Measurements from ENCODE around the gene MTR. TPM values are rescaled to one million over a fixed set of nuclear protein-coding genes. Genes with fewer than 3 reads are reported as not detected.
A peak's percentile ranks its signal among the peaks of the same experiment; 100 is the strongest.

Gene MTR
- total RNA-seq, 1 experiment from 2014 or later = 54.6 TPM

GRCh38 chr1:236860674-236861073 is 65.6 kb downstream of the MTR start:
- CTCF ChIA-PET = interaction anchor here (1.4 to 3.0 kb wide), 2 partner anchors 9 to 101 kb away, joined by 4 to 23 read pairs; no protein-coding TSS in a partner anchor
- Mint-ChIP-seq H3K36me3 (ENCODE audit: insufficient read depth, unreplicated experiment) (peaks cover 94% of the 10 kb centered on the region), H3K4me3 (ENCODE audit: unreplicated experiment) (no peak overlapping the region), H3K27ac (ENCODE audit: low read depth, unreplicated experiment) (no peak overlapping the region), H3K4me1 (ENCODE audit: insufficient read depth, unreplicated experiment) (peaks cover 5% of the 10 kb centered on the region), H3K9me3 (ENCODE audit: unreplicated experiment) (no peaks in the 10 kb centered on the region), H3K27me3 (ENCODE audit: insufficient read depth, unreplicated experiment) (no peaks in the 10 kb centered on the region)
- no TSS peak for BruUV-seq (replicated peaks)
- no peak for TF ChIP-seq CTCF (IDR thresholded peaks at IDR 0.05; ENCODE audit: unreplicated experiment)
- intact Hi-C loops (cut with micrococcal nuclease) = no loop called here
- DNase-seq (ENCODE audit: unreplicated experiment) = no peak
- POLR2A ChIA-PET = interaction anchor here (0.5 to 0.6 kb wide), 2 partner anchors 15 to 256 kb away, joined by 3 read pairs; partner anchors contain the start of gene HEATR1

DNA sequence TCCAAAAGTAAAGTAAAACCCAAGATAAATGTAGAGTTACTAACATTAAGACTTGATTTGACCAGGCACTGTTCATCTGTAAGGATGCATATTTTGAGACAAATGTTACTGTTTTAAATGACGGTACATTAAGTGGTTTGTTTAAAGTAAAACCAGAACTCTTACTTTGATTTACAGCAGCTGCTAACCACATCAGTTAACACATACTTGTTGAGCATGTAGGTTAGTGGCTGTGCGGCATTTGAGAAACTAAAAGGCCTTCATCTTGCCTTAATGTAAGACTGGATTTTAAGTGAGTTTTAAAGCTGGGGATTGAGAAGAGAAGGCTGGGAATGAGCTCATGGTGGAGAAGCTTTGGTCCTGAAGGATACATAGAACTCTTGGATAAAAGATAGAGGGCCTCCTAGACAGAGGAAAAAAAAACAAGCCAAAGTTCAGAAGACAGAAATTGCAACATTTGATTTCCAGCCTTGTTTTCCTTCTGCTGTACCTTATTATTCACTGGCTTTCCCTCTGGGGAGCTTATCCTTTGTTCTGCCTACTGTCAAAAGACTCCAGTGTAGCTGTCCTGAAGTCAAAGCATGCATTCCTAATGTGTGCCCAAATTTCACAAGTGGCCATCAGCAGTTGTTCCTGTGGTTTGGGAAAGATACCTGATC is 66.6 kb downstream of the MTR start:
- Mint-ChIP-seq H3K27me3 (ENCODE audit: insufficient read depth, unreplicated experiment) (no peaks in the 10 kb centered on the region), H3K4me1 (ENCODE audit: insufficient read depth, unreplicated experiment) (peaks cover 5% of the 10 kb centered on the region), H3K9me3 (ENCODE audit: unreplicated experiment) (no peaks in the 10 kb centered on the region), H3K36me3 (ENCODE audit: insufficient read depth, unreplicated experiment) (peaks cover 94% of the 10 kb centered on the region), H3K4me3 (ENCODE audit: unreplicated experiment) (no peak overlapping the region), H3K27ac (ENCODE audit: low read depth, unreplicated experiment) (peak overlapping the region; percentile 24)
- TF ChIP-seq CTCF (IDR thresholded peaks at IDR 0.05; ENCODE audit: unreplicated experiment) = no peak
- DNase-seq (ENCODE audit: unreplicated experiment) = no peak
- no TSS peak for BruUV-seq (replicated peaks)
- POLR2A ChIA-PET = interaction anchor here (0.6 kb wide), 2 partner anchors 32 to 49 kb away, joined by 3 to 4 read pairs; no protein-coding TSS in a partner anchor
- CTCF ChIA-PET = interaction anchor here (0.6 to 2.1 kb wide), 13 partner anchors 8 to 757 kb away, joined by 3 to 10 read pairs (median 3); no protein-coding TSS in a partner anchor
- intact Hi-C loops (cut with micrococcal nuclease) = no loop called here

DNA sequence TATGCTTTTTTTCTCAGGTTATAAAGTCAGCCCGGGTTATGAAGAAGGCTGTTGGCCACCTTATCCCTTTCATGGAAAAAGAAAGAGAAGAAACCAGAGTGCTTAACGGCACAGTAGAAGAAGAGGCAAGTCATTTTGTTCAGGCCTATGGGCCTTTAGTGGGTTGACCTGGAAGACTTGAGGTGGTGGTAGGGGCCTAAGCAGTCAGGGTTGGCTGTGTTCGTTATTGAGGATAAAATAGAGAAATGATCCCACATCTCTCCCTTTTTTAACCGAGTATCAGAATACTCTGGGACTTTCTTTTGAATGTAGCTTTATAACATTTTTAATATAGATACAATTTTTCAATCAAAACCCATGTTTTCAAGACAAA is 67.1 kb downstream of the MTR start:
- TF ChIP-seq CTCF (IDR thresholded peaks at IDR 0.05; ENCODE audit: unreplicated experiment) = no peak
- peaks cover 94% of the 10 kb centered on the region for H3K36me3 Mint-ChIP-seq (ENCODE audit: insufficient read depth, unreplicated experiment)
- intact Hi-C loops (cut with micrococcal nuclease) = no loop called here
- ChIA-PET CTCF (interaction anchor here (0.5 to 2.4 kb wide), 16 partner anchors 9 to 948 kb away, joined by 3 to 10 read pairs (median 3); no protein-coding TSS in a partner anchor), POLR2A (interaction anchor here (0.6 kb wide), 2 partner anchors 33 to 50 kb away, joined by 3 to 4 read pairs; no protein-coding TSS in a partner anchor)
- peaks cover 5% of the 10 kb centered on the region for H3K4me1 Mint-ChIP-seq (ENCODE audit: insufficient read depth, unreplicated experiment)
- no peaks in the 10 kb centered on the region for H3K27me3 Mint-ChIP-seq (ENCODE audit: insufficient read depth, unreplicated experiment)
- no peak for DNase-seq (ENCODE audit: unreplicated experiment)
- no TSS peak for BruUV-seq (replicated peaks)
- no peaks in the 10 kb centered on the region for H3K9me3 Mint-ChIP-seq (ENCODE audit: unreplicated experiment)
- H3K4me3 Mint-ChIP-seq (ENCODE audit: unreplicated experiment) = no peak overlapping the region
- H3K27ac Mint-ChIP-seq (ENCODE audit: low read depth, unreplicated experiment) = peak overlapping the region; percentile 24

GRCh38 chr1:236862615-236863211 is 67.6 kb downstream of the MTR start:
- TF ChIP-seq CTCF (IDR thresholded peaks at IDR 0.05; ENCODE audit: unreplicated experiment) = no peak
- Mint-ChIP-seq H3K9me3 (ENCODE audit: unreplicated experiment) (no peaks in the 10 kb centered on the region), H3K4me3 (ENCODE audit: unreplicated experiment) (no peak overlapping the region), H3K36me3 (ENCODE audit: insufficient read depth, unreplicated experiment) (peaks cover 94% of the 10 kb centered on the region), H3K27me3 (ENCODE audit: insufficient read depth, unreplicated experiment) (no peaks in the 10 kb centered on the region), H3K27ac (ENCODE audit: low read depth, unreplicated experiment) (peak overlapping the region; percentile 24), H3K4me1 (ENCODE audit: insufficient read depth, unreplicated experiment) (peaks cover 5% of the 10 kb centered on the region)
- CTCF ChIA-PET = interaction anchor here (0.5 to 2.4 kb wide), 12 partner anchors 9 to 947 kb away, joined by 3 to 10 read pairs (median 4); no protein-coding TSS in a partner anchor
- POLR2A ChIA-PET = interaction anchor here (0.6 to 2.0 kb wide), 5 partner anchors 8 to 853 kb away, joined by 3 to 5 read pairs (median 4); partner anchors contain the start of gene MTR
- intact Hi-C loops (cut with micrococcal nuclease) = no loop called here
- BruUV-seq (replicated peaks) = no TSS peak
- DNase-seq (ENCODE audit: unreplicated experiment) = peak; percentile 16

Data from MCF 10A (cell line).